Activated CD8-positive, alpha-beta memory T cell treated with anti-CD3 and anti-CD28 coated beads, Interleukin-2, amount 50 U/mL, for 48 hours (primary cell): ENCODE measurements around the gene STX10.
A peak's percentile ranks its signal among the peaks of the same experiment; 100 is the strongest.

Experiments used
- DNase-seq: peaks from one replicate; pipeline ENCODE4 v3.0.0-alpha.2; 2020

STX10 gene

GRCh38 chr19:13118424-13119193 is 31.6 kb downstream of the STX10 start:
- DNase-seq, result peak; percentile 70

DNA sequence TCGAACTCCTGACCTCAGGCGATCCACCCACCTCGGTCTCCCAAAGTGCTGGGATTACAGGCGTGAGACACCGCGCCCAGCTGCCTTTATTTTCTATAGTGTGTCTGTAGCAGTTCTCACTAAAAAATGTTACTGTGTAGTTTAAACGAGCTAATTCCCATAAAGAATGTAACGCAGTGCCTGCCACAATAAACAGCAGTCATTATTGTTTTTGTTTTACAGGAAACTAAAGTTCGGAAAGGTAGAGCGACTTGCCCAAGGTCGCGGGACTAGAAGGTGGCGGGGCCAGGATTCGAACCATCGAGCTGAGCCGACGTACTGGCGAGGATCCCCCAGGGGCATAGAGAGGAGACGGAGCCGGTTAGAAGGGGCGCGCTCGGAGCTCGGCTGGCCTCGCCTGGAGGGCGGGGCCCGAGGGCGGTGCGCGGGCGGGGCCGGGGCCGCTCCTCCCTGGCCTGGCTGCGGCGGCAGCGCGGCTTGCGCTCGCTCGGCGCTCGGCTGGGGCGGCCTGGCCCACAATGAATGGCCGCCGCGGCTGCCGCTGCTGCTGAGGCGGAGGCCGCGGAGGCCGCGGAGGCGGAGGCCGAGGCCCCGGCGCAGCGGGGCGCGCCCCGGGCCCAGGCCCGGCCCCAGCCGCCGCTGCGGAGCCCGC is 32.3 kb downstream of the STX10 start, which contains the start of gene NACC1:
Gene NACC1 (plus strand): TSS at position 493 of the 652 bp plus-strand sequence. CDS start 16,944 bp downstream, outside the sequence.
- DNase-seq, result peak; percentile 94

GRCh38 chr19:13117176-13117771 is 32.9 kb downstream of the STX10 start:
- no peak for DNase-seq

DNA sequence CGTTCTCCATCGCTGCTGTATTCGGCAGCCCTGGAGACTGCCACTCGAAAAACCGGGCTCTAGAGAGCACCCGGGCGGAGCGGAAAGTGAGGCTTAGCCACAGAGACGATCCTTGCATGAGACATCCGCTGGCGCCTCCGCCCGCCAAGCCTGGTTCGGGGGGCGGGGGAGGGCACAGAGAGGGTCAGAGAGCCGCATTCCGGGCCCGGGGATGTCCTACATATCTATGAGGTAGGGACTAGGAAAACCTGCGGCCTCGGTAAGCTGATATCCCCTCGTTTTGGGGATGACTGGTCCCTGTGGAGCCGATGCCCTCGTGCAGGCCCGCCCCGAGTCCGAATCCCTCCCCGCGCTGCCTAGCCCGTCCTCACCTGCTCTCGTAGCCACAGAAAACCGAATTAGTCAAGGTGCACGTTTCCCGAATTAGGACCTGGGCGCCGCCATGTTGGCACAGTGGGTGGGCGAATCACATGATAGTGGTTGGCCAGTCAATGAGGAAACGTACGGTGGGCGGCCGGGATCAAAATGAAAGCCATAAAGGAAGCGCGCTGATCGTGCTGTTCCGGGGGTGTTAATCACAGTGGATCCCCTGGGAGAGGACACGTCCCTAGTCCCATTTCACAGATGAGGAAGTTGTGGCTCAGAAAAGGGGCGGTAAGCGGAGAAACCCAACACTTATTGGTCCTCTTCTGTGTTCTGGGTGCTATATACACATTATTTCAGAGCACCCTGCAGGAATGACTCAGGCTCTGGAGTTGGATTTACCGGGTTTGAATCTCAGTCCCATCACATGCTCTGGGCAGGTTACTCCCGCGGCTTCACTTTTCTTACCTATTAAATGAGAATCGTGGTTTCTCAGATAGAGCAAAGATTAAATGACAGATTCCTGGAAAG is 33.6 kb downstream of the STX10 start, which contains the start of gene TRMT1:
Gene TRMT1 (minus strand): TSS at position 459 of the 894 bp plus-strand sequence. CDS start 341 bp downstream, at position 118.
- DNase-seq, result peak; percentile 92

DNA sequence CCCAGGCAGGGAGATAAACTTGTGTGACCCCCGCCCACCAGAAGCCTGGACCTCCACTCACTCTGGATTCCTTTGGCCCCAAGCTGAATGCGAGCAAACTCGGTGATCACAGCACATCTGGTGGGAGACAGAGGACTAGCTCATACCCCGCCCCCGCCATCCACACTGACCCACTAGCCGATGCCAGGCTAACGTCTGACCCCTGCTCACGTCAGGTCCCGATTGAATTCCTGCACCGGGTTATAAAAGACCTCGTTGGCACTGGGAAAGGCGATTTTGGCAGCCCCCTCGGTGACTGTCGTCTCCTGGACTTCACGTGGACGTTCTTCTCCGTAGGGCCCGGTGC is 34.3 kb downstream of the STX10 start:
- DNase-seq, result no peak

DNA sequence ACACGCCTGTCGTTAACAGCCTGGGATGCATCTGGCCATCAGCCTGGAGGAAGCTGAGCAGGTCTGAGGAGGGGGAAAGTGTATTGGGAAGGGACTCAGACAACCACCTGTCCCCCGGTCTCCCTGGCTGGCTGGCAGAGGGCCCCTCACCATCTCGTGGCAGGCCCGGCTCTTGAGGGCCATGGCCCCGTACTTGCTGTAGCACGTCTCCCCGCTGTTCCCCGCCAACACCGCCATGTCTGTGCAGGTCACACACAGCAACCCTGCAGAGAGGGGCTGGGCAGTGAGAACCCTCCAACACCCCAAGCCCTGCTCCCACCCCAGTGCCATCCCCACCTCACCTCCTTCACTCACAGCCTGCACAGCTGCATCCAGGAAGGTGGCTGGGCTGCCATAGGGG is 37.6 kb downstream of the STX10 start:
- no peak for DNase-seq

GRCh38 chr19:13110099-13110610 is 40.0 kb downstream of the STX10 start:
- no peak for DNase-seq

DNA sequence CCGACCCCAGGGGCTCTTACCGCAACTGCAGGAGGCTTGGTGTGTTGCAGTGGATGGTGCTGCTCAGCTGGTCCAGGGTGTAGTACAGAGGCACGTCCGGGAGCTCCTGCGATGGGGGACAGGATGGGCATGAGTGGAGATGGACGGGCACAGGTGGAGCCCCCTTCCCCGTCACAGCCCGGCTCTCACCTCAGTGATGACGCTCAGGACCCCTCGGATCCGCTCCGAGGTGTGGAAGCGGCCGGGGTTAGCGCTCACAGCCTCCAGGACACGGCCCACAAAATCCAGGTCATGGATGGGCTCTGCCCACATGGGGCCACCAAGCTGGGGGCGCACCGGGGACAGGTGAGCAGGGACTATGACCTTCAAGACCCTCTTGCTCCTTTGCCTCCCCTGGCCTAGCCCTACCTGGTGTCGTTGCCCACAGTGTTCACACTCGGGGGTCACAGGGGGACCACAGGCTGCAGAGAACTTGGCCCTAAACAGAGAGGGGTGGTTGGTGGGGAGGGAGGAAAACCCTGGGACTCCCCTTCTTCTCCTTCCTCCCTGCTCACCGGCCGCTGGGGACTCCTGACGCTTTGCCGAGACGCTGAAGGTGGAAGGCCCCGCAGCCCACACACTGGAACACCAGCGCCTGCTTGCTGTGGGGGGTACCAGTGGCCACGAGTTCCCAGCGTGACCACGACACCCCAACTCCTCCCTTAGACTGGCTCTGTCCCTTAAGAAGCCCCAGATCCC is 40.6 kb downstream of the STX10 start:
- DNase-seq, result no peak

DNA sequence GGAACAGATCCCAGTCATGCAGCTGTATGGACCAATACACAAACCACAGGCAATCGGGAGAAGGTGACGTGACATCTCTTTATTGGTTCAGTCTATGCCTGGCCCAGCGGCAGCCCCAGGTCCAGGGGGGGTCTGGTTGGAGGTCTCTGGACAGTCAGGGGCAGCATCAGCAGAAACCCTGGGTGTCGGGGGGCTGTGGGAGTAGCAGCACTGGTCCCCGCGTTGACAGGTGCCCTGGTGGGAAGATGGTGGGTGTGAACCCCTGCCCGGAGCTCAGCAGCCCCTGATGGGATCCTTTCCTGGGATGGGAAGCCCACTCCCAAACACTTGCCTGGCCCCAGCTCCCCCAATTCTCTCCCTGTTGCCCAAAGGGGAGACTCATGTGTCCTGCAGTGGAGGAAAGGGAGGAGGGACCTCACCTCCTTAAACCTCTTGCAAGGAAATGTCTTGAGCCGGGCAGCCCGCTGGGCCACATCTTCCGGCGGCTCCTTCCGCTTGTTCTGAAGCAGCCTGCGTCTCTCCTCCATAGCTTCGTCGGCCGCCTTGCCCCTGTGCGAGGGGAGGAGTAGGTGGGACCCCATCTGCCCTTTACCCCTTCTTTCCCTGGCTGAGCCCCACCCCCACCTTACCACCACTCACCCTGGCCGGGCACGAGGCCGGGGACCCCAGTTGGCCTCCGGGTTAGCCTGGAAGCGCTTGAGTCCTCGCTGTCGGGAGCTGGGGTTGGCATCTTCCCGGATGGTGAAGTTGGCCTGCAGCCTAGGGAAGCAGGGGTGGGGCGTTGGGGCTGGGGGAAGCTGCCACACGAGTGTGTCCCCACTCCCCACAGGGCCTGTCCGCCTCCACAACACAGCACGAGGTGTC is 45.1 kb downstream of the STX10 start:
- DNase-seq, result peak; percentile 71

DNA sequence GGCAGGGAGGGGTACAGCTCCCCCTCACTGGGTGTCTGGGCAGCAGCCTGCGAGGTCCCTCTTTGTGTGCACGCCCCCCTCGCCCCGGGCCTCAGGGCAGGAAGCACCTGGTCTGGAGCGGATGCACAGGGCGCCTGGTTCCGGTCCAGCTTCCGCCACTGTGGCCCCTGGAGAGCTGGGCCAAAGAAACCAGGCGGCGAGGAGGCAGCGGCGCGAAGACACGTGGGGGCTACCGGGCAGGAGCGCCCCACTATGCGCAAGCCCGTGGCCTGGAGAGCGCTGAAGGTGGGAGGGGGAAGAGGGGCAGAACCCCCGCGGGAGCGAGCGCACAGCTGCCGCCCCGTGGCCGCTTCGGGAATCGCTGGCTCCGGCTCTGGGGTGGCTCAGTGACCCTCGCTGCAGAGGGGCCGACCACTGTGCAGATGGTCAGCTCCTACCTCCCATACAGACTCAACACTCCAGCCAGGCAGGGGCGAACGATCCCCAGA is 45.8 kb downstream of the STX10 start:
- peak; percentile 91 for DNase-seq

- DNase-seq, result no peak
These were observed 46.4 kb downstream of the STX10 start for GRCh38 chr19:13103581-13104359.

GRCh38 chr19:13102666-13103580 is 47.3 kb downstream of the STX10 start, which contains the start of gene LYL1:
TSS of gene LYL1 (minus strand) at chr19:13102858. CDS start at chr19:13101171, 1,687 bp downstream.
- DNase-seq, result peak; percentile 75

DNA sequence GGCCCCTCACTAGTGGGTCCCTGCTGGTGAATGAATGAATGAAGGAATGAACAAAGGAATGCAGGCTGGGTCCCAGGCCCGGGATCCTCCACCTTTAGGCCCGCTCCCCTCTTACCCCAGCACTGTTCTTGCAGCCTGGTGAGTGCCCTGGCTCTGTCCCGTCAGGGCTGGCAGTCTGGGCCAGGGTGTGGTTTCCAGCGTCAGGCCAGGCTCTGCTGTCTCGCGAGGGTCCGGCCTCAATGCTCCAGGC is 47.8 kb downstream of the STX10 start:
- no peak for DNase-seq

DNA sequence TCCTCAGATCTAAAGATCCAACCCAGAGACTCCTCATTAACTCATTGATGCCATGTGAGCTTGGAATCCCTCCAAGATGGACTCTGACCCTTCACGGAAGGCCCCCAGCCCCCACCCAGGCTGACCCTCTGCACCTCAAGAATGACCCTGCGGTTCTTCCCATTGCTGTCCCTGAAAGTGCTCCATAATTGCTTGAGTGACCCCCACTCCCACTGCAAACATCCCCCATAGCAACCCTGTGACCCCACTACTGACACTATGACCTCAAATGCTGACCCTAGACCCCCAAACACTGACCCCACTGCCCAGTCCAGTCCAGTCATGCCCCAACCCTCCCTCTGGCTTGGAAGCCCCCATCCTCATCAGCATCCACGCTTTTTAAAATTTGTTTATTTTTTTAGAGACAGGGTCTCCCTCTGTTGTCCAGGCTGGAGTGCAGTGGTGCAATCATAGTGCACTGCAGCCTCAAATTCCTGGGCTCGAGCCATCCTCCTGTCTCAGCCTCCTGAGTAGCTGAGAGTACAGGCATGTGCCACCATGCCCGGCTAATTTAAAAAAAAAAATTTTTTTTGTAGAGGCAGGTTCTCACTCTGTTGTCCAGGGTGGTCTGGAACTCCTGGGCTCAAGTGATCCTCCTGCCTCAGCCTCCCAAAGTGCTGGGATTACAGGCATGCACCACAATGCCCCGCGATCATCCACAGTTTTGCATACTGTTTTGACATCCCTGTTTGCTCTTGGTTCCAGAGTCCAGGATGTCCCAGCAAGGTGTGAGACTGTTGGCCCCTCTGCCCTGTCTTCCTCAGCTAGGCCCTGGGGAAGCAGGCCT is 48.4 kb downstream of the STX10 start:
- DNase-seq, result no peak

- no peak for DNase-seq
These were observed 49.2 kb downstream of the STX10 start for GRCh38 chr19:13100841-13101589.

DNA sequence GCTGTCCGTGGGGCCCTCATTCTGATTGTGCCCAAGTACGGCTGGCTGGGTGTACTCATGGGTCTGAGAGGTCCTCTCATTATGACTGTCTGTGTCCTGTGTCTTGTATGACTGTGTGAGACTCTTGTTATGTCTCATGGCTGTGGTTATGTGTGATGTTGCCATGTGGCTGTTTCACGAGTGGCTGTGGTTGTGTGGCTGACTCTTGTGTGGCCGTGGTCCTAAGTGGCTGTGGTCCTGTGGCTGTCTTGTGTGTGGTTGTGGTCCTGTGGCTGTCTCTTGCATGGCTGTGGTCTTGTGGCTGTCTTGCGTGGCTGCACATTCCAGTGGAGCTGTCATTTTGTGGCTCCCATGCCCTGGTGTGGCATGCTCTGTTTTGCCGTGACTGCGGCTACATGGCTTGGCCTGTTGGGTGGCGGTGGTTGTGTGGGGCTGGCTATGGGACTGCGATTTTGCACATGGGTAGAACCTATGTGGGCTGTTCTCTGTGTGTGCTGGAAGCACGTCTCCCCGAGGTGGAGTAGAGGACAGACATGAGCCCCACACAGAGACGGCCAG is 50.1 kb downstream of the STX10 start:
- peak; percentile 88 for DNase-seq
